GM21515 (cell line): ENCODE data around the gene KCNH1.
"Not testable (repeated sequence)": the region's sequence is repeated elsewhere in the genome, so short reads cannot be mapped to it uniquely, and the experiment has no call there.

Source experiments
- ATAC-seq: cut with Tn5 transposase; IDR thresholded peaks from one replicate; pipeline ENCODE4 v1.9.1; 2021; ENCODE audit not compliant: unreplicated experiment

The KCNH1 gene

DNA sequence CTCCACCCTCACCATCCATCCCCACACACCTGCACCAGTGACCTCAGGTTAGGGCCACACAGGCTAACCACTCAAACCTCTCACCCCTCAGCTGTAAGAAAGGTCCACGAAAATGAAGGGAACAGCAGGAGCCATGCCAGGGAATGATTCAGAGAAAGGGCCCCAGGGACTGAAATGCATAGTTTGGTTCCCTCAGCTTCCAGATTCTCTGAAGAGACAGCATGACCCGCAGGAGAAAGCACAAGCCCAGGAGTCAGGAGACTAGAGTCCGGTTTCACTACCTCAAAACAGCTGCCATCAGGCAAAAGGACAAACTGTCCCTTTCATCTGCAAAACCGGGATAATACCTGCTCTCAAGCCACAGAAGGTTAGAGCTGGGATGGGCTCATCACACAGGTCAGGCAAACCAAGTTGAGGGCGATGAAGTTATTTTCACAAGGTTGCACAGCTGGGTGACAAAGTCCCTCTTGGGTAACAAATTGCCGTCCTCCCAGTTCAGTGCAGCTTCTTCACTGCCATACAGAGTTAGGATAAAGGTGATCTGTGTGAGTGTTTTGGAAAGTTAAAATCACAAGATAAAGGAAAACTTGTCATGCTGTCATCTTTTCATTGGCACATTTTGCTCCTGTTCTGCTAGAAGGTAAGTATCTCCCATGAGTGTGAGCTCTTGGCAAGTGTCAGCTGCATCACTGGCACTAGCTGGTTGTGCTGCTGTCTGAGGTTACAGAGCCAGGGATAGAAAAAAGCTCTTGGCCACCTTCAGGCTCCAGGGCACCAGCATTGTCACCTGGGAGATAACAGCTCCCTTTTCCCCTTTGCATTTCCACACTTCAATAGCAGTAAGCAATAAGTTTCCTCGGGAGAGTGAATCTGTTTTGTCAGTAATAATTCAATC is 120.4 kb downstream of the KCNH1 start:
- ATAC-seq = no peak

DNA sequence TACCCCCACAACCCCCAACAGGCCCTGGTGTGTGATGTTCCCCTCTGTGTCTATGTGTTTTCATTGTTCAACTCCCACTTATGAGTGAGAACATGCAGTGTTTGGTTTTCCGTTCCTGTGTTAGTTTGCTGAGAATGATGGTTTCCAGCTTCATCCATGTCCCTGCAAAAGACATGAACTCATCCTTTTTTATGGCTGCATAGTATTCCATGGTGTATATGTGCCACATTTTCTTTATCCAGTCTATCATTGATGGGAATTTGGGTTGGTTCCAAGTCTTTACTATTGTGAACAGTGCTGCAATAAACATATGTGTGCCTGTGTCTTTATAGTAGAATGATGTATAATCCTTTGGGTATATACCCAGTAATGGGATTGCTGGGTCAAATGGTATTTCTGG is 122.8 kb downstream of the KCNH1 start:
- ATAC-seq = not testable (repeated sequence)

- no peak for ATAC-seq
Observed at GRCh38 chr1:211009944-211010343, 124.0 kb downstream of the KCNH1 start.

- no peak for ATAC-seq
Observed at GRCh38 chr1:211007830-211008229, 126.1 kb downstream of the KCNH1 start.

DNA sequence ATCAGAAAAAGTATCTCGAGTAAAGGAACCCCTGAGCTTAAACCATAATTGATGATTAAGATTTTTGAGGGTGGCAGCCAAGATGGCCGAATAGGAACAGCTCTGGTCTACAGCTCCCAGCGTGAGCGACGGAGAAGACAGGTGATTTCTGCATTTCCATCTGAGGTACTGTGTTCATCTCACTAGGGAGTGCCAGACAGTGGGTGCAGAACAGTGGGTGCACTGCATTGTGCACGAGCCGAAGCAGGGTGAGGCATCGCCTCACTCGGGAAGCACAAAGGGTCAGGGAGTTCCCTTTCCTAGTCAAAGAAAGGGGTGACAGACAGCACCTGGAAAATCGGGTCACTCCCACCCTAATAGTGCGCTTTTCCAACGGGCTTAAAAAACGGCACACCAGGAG is 138.0 kb downstream of the KCNH1 start:
- not testable (repeated sequence) for ATAC-seq

DNA sequence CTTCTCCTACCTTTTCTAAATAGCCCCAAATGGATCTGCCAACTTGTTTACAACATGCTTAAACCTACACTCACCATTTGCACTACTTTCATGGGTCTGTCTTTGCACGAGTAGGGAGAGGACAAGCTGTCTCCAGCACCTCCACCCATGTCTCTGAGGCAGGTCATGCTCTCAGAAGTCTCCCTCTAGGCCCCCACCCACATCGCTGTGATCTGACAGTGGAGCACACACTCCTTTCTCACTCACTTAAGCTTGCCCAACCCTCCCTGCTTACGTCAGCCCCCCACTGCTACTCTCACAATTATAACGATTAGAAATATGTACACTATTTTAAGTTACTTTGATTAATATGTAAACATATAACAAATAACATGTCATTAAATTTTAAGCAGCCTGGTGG is 141.1 kb downstream of the KCNH1 start:
- ATAC-seq = no peak

- no peak for ATAC-seq
Observed at GRCh38 chr1:210989905-210990304, 144.0 kb downstream of the KCNH1 start.

DNA sequence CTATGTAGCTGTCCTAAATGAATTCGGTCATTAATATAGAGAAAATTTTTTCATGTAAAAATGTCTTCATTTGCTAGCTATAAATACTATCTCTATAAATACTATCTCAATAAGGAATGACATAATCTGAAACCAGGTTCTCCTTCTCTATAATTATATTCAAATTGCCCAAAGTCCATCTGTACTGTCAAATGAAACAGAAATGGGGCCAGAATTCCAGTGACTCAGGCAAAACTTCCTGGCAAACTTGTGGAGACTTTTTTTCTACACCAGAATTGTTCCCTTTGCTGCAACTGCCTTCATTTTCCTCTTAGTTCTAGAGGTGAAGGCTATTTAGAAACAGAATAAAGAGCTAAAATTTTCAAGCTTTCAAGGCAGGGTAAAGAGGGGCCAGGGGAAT is 152.5 kb downstream of the KCNH1 start:
- ATAC-seq = no peak

DNA sequence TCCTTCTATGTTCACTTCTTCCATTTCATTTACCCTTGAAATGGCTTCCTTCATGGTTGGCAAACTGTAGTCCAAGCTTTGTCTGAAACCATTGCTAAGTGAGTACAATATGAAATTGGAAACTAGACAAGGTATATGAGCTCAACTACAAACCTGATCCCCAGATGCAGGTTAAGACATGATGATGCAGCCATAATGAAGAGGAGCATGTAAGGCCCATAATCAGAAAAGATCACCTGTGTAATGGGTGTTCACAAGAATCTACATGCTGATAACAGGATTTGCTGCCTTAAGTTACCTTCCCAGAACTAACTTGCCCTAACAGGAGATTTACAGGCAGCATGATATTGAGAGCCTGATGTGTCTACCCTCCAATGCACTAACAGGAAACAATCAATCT is 153.9 kb downstream of the KCNH1 start:
- no peak for ATAC-seq

DNA sequence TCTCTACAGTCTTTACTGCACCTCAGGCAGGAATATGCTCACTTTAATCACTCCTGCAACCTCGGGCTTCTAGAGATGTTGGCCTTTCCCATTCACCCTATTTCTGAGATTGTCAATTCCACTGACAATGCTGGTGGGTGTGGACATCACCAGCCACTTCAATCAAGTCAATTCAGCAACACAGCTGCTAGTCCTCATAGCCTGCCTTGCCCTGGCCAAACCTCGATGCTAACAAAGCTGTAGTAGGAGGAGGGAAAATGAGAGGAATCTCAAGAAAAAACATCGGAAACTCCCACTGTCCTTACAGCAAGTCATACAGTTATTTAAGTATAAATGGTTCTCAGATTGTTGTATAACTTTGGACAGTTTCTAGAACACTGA is 155.0 kb downstream of the KCNH1 start:
- ATAC-seq = no peak

DNA sequence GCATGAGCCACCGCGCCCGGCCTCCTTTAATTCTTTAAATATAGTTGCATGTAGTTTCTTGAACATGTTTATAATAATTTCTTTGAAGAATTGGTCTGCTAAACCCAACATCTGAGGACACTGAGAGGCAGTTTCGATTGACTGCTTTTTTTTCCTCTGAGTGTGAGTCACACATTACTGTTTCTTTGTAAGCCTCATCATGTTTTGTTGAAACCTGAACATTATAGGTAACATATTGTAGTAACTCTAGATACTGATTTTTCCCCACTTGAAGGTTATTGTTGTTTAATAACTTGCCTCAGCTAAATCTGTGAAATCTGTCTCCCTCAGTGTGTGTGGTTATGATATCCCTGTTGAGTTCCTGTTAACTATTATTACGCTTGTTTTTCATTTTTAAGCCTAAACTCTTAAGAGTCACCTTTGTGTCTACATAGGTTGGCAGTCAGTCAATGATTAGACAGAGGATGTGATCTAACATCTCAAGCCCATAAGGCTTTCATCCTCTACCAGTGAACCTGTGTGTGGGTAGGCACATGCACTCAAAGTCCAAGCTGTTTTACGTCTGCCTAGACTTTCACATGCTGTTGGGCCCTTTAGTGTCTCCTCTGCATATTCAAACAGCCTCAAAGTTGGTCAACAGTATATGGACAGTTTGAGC is 155.5 kb downstream of the KCNH1 start:
- no peak for ATAC-seq

DNA sequence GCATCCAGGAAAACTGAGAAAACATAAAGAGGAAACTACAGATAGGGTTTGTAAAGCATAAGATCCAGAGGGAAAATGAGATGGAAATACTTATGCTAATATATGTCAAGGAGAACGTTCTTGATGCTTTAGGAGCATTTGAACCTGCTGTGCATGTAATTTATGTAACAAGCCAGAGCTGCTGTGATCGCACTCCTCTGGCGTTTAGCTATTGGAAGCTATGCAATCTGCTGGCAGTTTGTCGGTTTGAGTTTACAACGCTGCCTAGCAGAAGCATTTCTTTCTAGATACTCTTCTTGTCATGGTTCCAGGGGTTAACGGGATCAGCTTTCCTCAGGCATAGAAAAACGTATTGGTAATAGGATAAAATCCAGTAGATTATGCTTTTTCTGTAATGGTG is 182.7 kb downstream of the KCNH1 start:
- no peak for ATAC-seq

- ATAC-seq = peak; percentile 78
Observed at GRCh38 chr1:210949940-210950546, 183.9 kb downstream of the KCNH1 start.

GRCh38 chr1:210949489-210949888 is 184.5 kb downstream of the KCNH1 start:
- ATAC-seq = no peak

GRCh38 chr1:210949039-210949438 is 184.9 kb downstream of the KCNH1 start:
- ATAC-seq = no peak

- no peak for ATAC-seq
Observed at GRCh38 chr1:210944252-210944651, 189.7 kb downstream of the KCNH1 start.

DNA sequence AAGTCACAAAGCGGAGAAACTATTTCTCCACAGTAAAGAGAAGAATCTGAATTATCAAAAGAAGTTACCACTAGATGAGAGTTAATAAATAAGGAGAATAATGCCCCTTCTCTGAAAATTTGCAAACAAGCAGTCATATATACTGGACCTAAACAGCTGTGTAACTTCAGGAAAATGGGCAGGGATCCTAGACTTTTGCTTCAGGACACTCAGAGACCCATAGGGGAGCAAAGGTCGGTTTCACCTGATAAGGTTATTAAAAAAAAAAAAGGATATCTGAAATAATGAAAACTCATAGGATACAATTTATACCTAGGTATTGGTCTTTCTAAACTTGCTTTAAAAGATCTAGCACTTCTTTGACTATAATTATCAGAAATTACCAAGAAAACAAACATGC is 191.4 kb downstream of the KCNH1 start:
- no peak for ATAC-seq

DNA sequence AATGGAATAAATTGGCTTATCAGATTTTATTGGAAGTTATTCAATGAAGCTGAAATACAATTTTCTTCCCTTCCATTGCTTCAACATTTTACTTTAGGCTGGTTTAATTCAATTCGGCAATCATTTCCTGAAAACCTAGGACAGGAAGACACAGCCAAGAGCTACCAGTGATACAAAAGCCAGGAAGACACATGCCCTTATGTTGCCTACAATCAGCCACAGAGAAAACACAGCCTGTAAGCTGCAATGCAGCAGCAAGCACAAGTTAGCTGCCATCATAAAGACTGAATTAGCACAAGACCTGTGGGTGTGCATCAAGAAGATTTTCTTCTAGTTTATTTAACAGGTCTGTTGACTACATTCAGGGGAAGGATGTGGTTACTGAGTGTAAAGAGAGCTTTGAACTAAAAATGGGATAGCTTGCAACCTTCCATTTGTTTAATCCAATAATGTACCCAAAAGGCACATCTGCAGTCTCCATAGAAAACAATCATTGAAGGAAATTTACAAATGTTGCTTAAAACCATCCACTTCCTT is 193.8 kb downstream of the KCNH1 start:
- ATAC-seq = no peak

DNA sequence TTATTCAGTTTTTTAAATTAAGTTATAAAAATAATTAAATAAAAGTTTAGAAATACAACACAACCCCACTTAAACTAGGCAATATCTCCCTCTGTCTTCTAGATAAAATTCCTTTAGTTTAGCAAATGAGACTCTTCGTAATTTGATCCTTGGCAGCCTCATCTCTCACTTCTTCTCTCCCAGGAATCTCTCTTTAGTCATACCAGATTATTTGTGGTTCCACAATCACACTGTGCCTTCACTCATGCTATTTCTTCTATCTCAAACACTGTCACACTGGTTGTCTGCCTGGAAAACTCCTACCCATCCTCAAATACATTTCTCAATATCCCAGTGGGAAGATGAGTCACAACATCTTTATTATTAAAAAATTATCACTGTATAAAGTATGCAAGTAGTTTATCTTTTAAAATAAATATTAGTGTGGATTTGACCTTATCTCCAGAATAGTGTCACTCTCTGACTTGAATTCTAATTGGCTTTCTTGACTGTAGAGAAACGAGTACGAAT is 195.5 kb downstream of the KCNH1 start:
- no peak for ATAC-seq

- ATAC-seq = no peak
Observed at GRCh38 chr1:210937846-210938245, 196.1 kb downstream of the KCNH1 start.

GRCh38 chr1:210935905-210936304 is 198.0 kb downstream of the KCNH1 start:
- no peak for ATAC-seq

DNA sequence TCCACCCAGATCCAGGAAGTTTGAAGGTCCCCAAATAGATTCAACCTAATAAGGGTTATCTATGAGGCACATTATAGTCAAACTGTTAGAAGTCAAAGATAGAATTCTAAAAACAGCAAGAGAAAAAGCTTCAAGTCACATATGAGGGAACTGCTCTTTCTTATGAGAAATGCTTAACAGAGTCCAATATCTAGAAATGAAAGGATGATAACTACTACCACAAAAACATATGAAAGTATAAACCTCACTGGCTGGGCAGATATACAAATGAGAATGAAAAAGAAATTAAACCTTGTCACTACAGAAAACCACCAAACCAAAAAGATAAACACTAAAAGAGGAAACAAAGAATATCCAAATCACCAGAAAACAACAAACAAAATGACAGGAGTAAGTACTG is 201.8 kb downstream of the KCNH1 start:
- no peak for ATAC-seq
